ENCODE measurements around the gene STT3B. TPM values are rescaled to one million over a fixed set of nuclear protein-coding genes. Genes with fewer than 3 reads are reported as not detected.

Gene STT3B
- total and polyA plus RNA-seq, 2 donors (not counting 1 experiment from before 2014, with no cell fraction given), result 145 to 259 TPM

DNA sequence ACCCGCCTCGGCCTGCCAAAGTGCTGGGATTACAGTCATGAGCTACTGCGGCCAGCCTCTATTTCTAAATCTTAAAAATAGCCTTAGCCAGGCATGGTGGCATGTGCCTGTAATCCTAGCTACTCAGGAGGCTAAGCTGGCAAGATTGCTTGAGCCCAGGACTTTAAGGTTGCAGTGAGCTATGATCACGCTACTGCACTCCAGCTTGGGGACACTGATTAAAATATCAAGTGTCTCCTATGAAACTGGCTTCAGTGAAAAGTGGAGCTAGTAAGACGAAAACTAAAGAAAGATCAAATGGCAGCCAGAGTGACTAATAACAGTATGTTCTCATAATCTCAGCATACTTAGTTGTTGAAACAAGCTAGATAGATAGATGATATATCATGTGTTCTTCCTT lies 112.5 kb downstream of the STT3B start:
- Histone ChIP-seq H3K9me3 (ENCODE audit: control insufficient read depth, insufficient read depth, low read depth, low read length) (no peaks in the 10 kb centered on the region), H4K20me1 (ENCODE audit: control insufficient read depth, extremely low read depth, insufficient read depth, low read length) (no peaks in the 10 kb centered on the region), H3K79me2 (ENCODE audit: control insufficient read depth, insufficient read depth, low read length) (no peaks in the 10 kb centered on the region), H3K27ac (ENCODE audit: insufficient read depth, low read length) (no peak overlapping the region), H3K36me3 (ENCODE audit: control insufficient read depth, insufficient read depth, low read length) (peaks cover 11% of the 10 kb centered on the region), H3K9ac (ENCODE audit: insufficient read depth, low read length) (no peak overlapping the region), H2AFZ (ENCODE audit: low read length) (no peak overlapping the region), H3K27me3 (ENCODE audit: control insufficient read depth, insufficient read depth, low read length) (no peaks in the 10 kb centered on the region), H3K4me2 (ENCODE audit: extremely low read depth, insufficient read depth, low read length) (no peak overlapping the region), H3K4me1 (ENCODE audit: control insufficient read depth, extremely low read depth, insufficient read depth, low read length) (no peaks in the 10 kb centered on the region), H3K4me3 (replicated peaks in 1 of 4; ENCODE audit: control extremely low read depth in 1 of 4, insufficient read depth in 1 of 4, low read depth in 3 of 4, low read length in 4 of 4) (no peak overlapping the region)
- peak in 1 of 2 donors; percentile 19 for DNase-seq (ENCODE audit: low read depth in 2 of 2)
- TF ChIP-seq EZH2 (IDR thresholded peaks at IDR 0.05; ENCODE audit: low read length, missing control alignments) (no peak), CTCF (conservative IDR thresholded peaks at IDR 0.05 in 1 of 2, IDR thresholded peaks at IDR 0.05 in 1 of 2; ENCODE audit: low read depth in 1 of 2, low read length in 2 of 2) (no peak)

GRCh38 chr3:31648286-31648968 lies 115.7 kb downstream of the STT3B start:
- no peak for DNase-seq (ENCODE audit: low read depth in 2 of 2)
- H3K79me2 ChIP-seq (ENCODE audit: control insufficient read depth, insufficient read depth, low read length), result no peaks in the 10 kb centered on the region
- H4K20me1 ChIP-seq (ENCODE audit: control insufficient read depth, extremely low read depth, insufficient read depth, low read length), result no peaks in the 10 kb centered on the region
- no peak overlapping the region for H3K4me3 ChIP-seq (replicated peaks in 1 of 4; ENCODE audit: control extremely low read depth in 1 of 4, insufficient read depth in 1 of 4, low read depth in 3 of 4, low read length in 4 of 4)
- H3K4me2 ChIP-seq (ENCODE audit: extremely low read depth, insufficient read depth, low read length), result no peak overlapping the region
- no peak overlapping the region for H3K9ac ChIP-seq (ENCODE audit: insufficient read depth, low read length)
- H3K36me3 ChIP-seq (ENCODE audit: control insufficient read depth, insufficient read depth, low read length), result peaks cover 11% of the 10 kb centered on the region
- no peak for TF ChIP-seq CTCF (conservative IDR thresholded peaks at IDR 0.05 in 1 of 2, IDR thresholded peaks at IDR 0.05 in 1 of 2; ENCODE audit: low read depth in 1 of 2, low read length in 2 of 2)
- TF ChIP-seq EZH2 (IDR thresholded peaks at IDR 0.05; ENCODE audit: low read length, missing control alignments), result no peak
- no peaks in the 10 kb centered on the region for H3K4me1 ChIP-seq (ENCODE audit: control insufficient read depth, extremely low read depth, insufficient read depth, low read length)
- H3K27ac ChIP-seq (ENCODE audit: insufficient read depth, low read length), result no peak overlapping the region
- no peak overlapping the region for H2AFZ ChIP-seq (ENCODE audit: low read length)
- H3K27me3 ChIP-seq (ENCODE audit: control insufficient read depth, insufficient read depth, low read length), result no peaks in the 10 kb centered on the region
- no peaks in the 10 kb centered on the region for H3K9me3 ChIP-seq (ENCODE audit: control insufficient read depth, insufficient read depth, low read depth, low read length)

GRCh38 chr3:31652296-31652695 lies 119.6 kb downstream of the STT3B start:
- H3K27me3 ChIP-seq (ENCODE audit: control insufficient read depth, insufficient read depth, low read length), result no peaks in the 10 kb centered on the region
- H3K36me3 ChIP-seq (ENCODE audit: control insufficient read depth, insufficient read depth, low read length), result peaks cover 11% of the 10 kb centered on the region
- no peak overlapping the region for H3K4me2 ChIP-seq (ENCODE audit: extremely low read depth, insufficient read depth, low read length)
- H3K9ac ChIP-seq (ENCODE audit: insufficient read depth, low read length), result no peak overlapping the region
- no peak overlapping the region for H3K4me3 ChIP-seq (replicated peaks in 1 of 4; ENCODE audit: control extremely low read depth in 1 of 4, insufficient read depth in 1 of 4, low read depth in 3 of 4, low read length in 4 of 4)
- no peak for DNase-seq (ENCODE audit: low read depth in 2 of 2)
- H3K27ac ChIP-seq (ENCODE audit: insufficient read depth, low read length), result no peak overlapping the region
- no peaks in the 10 kb centered on the region for H3K4me1 ChIP-seq (ENCODE audit: control insufficient read depth, extremely low read depth, insufficient read depth, low read length)
- TF ChIP-seq CTCF (conservative IDR thresholded peaks at IDR 0.05 in 1 of 2, IDR thresholded peaks at IDR 0.05 in 1 of 2; ENCODE audit: low read depth in 1 of 2, low read length in 2 of 2), result no peak
- TF ChIP-seq EZH2 (IDR thresholded peaks at IDR 0.05; ENCODE audit: low read length, missing control alignments), result no peak
- no peaks in the 10 kb centered on the region for H3K79me2 ChIP-seq (ENCODE audit: control insufficient read depth, insufficient read depth, low read length)
- no peaks in the 10 kb centered on the region for H4K20me1 ChIP-seq (ENCODE audit: control insufficient read depth, extremely low read depth, insufficient read depth, low read length)
- no peaks in the 10 kb centered on the region for H3K9me3 ChIP-seq (ENCODE audit: control insufficient read depth, insufficient read depth, low read depth, low read length)
- no peak overlapping the region for H2AFZ ChIP-seq (ENCODE audit: low read length)
